K562 (cell line): ENCODE measurements around the gene NUP188. TPM values are rescaled to one million over a fixed set of nuclear protein-coding genes. Genes with fewer than 3 reads are reported as not detected.

Experiments
- FOXK2 ChIP-seq, 2 experiments: fragments of 450-650 bp; IDR thresholded peaks in 1 of 2; conservative IDR thresholded peaks in 1 of 2; 2 replicates each; pipeline ENCODE4 v1.6.1; 2016; ENCODE audit warnings: low read depth in 2 of 2, mild to moderate bottlenecking in 1 of 2
- FUS ChIP-seq: fragments of 200-400 bp; formaldehyde crosslinking; optimal IDR thresholded peaks from 2 replicates; pipeline ENCODE3; 2017; ENCODE audit warnings: low read depth, low read length
- JUN ChIP-seq, 2 experiments: sonication (generic) in 1 of 2; formaldehyde crosslinking in 1 of 2; IDR thresholded peaks; 2 replicates each; pipeline versions ENCODE4 v1.6.1 to v1.8.0; 2012 to 2022; ENCODE audit warnings: borderline replicate concordance in 2 of 2, mild to moderate bottlenecking in 2 of 2, improper control_type of control experiment in 1 of 2, low read depth in 1 of 2, low read length in 1 of 2, missing genetic modification reagents in 1 of 2
- MTA1 ChIP-seq: fragments of 450-650 bp; IDR thresholded peaks from 2 replicates; pipeline ENCODE4 v1.6.1; 2017; ENCODE audit warnings: borderline replicate concordance
- NONO ChIP-seq, 2 experiments: fragments of 200-400 bp in 1 of 2; fragments of 450-650 bp in 1 of 2; formaldehyde crosslinking in 1 of 2; IDR thresholded peaks; 2 replicates each; pipeline ENCODE4 v1.6.1; 2017; ENCODE audit warnings: low read depth in 2 of 2, mild to moderate bottlenecking in 2 of 2, moderate library complexity in 2 of 2, low read length in 1 of 2
- NRF1 ChIP-seq, 2 experiments: fragments of 450-650 bp; IDR thresholded peaks in 1 of 2; conservative IDR thresholded peaks in 1 of 2; 2 replicates each; pipeline ENCODE4 v1.6.1; 2014; ENCODE audit warnings: mild to moderate bottlenecking in 2 of 2
- POLR2AphosphoS5 ChIP-seq: IDR thresholded peaks from 2 replicates; pipeline ENCODE4 v1.6.1; 2011; ENCODE audit warnings: mild to moderate bottlenecking, low read depth, low read length, moderate library complexity; ENCODE audit not compliant: control insufficient read depth, insufficient read depth
- SUPT5H ChIP-seq: fragments of 450-650 bp; IDR thresholded peaks from 2 replicates; pipeline ENCODE4 v1.6.1; 2016
- ZBTB17 ChIP-seq: fragments of 450-650 bp; formaldehyde crosslinking; IDR thresholded peaks from 2 replicates; pipeline ENCODE4 v1.4.0; 2020; ENCODE audit warnings: mild to moderate bottlenecking
- ZSCAN29 ChIP-seq: fragments of 450-650 bp; IDR thresholded peaks from 2 replicates; pipeline ENCODE4 v1.6.1; 2017
- polyA plus RNA-seq, 8 experiments: library from polyadenylated mRNA; depleted of rRNA in 4 of 8; stranded (reverse) in 5 of 8; unstranded in 3 of 8; fragments of >200 nt; fragmentation: Nextera tagmentation in 2 of 8; fragmentation: Illumina TruSeq in 1 of 8; extraction: Ambion mirVana in 2 of 8; extraction: Trizol in 1 of 8; gene quantifications; 2 replicates each; pipeline versions ENCODE4 v1.2.1 to v1.2.3, GENCODE V29; 2011 to 2014; ENCODE audit warnings: inconsistent platforms in 1 of 8, missing spikeins in 1 of 8
- total RNA-seq, 7 experiments: library from RNA; depleted of rRNA in 6 of 7; stranded (reverse); fragments of >200 nt in 6 of 7; fragmentation: Illumina TruSeq in 2 of 7; extraction: Trizol in 2 of 7; gene quantifications; 2 replicates each; pipeline versions ENCODE4 v1.2.1 to v1.2.3, GENCODE V29; 2011 to 2021; ENCODE audit warnings: low replicate concordance in 1 of 7
- TF ChIP-seq, protein P1 (sequence below), 2 experiments: fragments of 200-800 bp in 1 of 2; sonication (Bioruptor generic) in 1 of 2; sonication (generic) in 1 of 2; formaldehyde crosslinking in 1 of 2; IDR thresholded peaks in 1 of 2; conservative IDR thresholded peaks in 1 of 2; 2 replicates each; pipeline versions ENCODE4 v1.5.0 to v1.6.1; 2016 to 2020; ENCODE audit warnings: missing compliant biosample characterization in 1 of 2, missing genetic modification characterization in 1 of 2, missing genetic modification reagents in 1 of 2
- TF ChIP-seq, protein P2 (sequence below): sonication (generic); formaldehyde crosslinking; IDR thresholded peaks from 2 replicates; pipeline ENCODE4 v1.5.0; 2020; ENCODE audit warnings: missing genetic modification reagents
- TF ChIP-seq, protein P3 (sequence below): fragments of 250-450 bp; sonication (Bioruptor Pico); IDR thresholded peaks from 2 replicates; pipeline ENCODE4 v1.8.0; 2021; ENCODE audit warnings: borderline replicate concordance, mild to moderate bottlenecking, moderate library complexity; ENCODE audit not compliant: poor library complexity, severe bottlenecking
- TF ChIP-seq, protein P4 (sequence below), 2 experiments: IDR thresholded peaks; 2 replicates each; pipeline ENCODE4 v1.6.1; 2012; ENCODE audit warnings: improper control_type of control experiment in 2 of 2, low read depth in 2 of 2, low read length in 2 of 2, borderline replicate concordance in 1 of 2
- TF ChIP-seq, protein P5 (sequence below): sonication (generic); formaldehyde crosslinking; IDR thresholded peaks from 2 replicates; pipeline ENCODE4 v1.8.0; 2022; ENCODE audit warnings: mild to moderate bottlenecking, low read depth, missing genetic modification reagents
- TF ChIP-seq, protein P6 (sequence below): fragments of 250-450 bp; sonication (Bioruptor Pico); IDR thresholded peaks from 2 replicates; pipeline ENCODE4 v1.4.0; 2020; ENCODE audit warnings: mild to moderate bottlenecking

Gene NUP188
- total and polyA plus RNA-seq, 9 of the 15 experiments (the other 6 are each of a cell fraction or from before 2014, with no cell fraction given): 11.7 to 135 (median 70.6) TPM

DNA sequence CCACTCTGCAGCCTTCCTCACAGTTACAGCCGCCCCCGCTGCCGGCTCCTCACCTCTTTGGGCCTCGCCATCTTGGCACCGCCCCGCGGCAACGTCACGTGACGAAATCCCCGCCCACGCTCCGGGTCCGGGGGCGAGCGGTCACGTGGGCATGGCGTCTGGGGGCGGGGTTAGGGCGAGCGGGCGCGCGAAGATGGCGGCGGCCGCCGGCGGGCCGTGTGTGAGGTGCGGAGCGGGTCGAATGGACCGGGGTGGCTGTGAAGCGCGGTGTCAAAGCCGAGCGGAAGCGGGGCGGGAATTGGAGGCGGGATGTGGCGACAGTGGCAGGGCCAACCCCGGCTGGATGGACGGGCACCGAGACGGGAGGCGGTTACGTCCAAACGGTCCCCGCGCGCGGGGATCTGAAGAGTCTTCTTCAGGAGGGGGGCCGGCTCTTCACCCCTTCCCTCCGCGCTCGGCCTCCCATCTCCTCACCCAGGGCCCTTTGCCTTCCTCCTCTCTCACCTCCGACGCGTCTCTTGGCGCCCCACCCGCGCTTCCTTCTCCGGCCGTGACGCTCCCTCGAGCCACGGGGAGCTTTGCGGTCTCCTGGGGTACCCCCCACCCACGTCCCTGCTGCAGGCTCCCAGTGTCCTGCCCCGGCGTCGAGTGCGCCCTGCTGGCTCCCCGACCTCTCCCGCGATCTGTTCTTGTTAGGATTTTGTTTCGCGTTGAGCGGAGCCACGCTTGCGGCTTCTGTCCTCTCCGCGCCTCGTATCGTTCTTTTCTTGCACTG, at the start of gene NUP188, which contains the start of gene DOLK (continued):
- TF ChIP-seq, protein P1, sequence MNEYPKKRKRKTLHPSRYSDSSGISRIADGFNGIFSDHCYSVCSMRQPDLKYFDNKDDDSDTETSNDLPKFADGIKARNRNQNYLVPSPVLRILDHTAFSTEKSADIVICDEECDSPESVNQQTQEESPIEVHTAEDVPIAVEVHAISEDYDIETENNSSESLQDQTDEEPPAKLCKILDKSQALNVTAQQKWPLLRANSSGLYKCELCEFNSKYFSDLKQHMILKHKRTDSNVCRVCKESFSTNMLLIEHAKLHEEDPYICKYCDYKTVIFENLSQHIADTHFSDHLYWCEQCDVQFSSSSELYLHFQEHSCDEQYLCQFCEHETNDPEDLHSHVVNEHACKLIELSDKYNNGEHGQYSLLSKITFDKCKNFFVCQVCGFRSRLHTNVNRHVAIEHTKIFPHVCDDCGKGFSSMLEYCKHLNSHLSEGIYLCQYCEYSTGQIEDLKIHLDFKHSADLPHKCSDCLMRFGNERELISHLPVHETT (CRISPR knock-in tag; conservative IDR thresholded peaks at IDR 0.05 in 1 of 2, IDR thresholded peaks at IDR 0.05 in 1 of 2): peak in 1 of 2 experiments; percentile 88; a peak in 2 of 4 replicates
- TF ChIP-seq, protein P2, sequence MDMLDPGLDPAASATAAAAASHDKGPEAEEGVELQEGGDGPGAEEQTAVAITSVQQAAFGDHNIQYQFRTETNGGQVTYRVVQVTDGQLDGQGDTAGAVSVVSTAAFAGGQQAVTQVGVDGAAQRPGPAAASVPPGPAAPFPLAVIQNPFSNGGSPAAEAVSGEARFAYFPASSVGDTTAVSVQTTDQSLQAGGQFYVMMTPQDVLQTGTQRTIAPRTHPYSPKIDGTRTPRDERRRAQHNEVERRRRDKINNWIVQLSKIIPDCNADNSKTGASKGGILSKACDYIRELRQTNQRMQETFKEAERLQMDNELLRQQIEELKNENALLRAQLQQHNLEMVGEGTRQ (CRISPR knock-in tag): peak; percentile 99
- TF ChIP-seq NONO (IDR thresholded peaks at IDR 0.05; ENCODE audit: low read depth in 2 of 2, low read length in 1 of 2): peak in 1 of 2 experiments; percentile 91; a peak in 2 of 4 replicates
- peak; percentile 46 to 47; a peak in 3 of 4 replicates for TF ChIP-seq NRF1 (conservative IDR thresholded peaks at IDR 0.05 in 1 of 2, IDR thresholded peaks at IDR 0.05 in 1 of 2)
- peak; percentile 97 for TF ChIP-seq SUPT5H
- TF ChIP-seq, protein P3, sequence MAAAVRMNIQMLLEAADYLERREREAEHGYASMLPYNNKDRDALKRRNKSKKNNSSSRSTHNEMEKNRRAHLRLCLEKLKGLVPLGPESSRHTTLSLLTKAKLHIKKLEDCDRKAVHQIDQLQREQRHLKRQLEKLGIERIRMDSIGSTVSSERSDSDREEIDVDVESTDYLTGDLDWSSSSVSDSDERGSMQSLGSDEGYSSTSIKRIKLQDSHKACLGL (CRISPR knock-in tag): peak; percentile 71
- TF ChIP-seq FOXK2 (conservative IDR thresholded peaks at IDR 0.05 in 1 of 2, IDR thresholded peaks at IDR 0.05 in 1 of 2; ENCODE audit: low read depth in 2 of 2): peak in 1 of 2 experiments; percentile 85; a peak in 2 of 4 replicates
- TF ChIP-seq, protein P4, sequence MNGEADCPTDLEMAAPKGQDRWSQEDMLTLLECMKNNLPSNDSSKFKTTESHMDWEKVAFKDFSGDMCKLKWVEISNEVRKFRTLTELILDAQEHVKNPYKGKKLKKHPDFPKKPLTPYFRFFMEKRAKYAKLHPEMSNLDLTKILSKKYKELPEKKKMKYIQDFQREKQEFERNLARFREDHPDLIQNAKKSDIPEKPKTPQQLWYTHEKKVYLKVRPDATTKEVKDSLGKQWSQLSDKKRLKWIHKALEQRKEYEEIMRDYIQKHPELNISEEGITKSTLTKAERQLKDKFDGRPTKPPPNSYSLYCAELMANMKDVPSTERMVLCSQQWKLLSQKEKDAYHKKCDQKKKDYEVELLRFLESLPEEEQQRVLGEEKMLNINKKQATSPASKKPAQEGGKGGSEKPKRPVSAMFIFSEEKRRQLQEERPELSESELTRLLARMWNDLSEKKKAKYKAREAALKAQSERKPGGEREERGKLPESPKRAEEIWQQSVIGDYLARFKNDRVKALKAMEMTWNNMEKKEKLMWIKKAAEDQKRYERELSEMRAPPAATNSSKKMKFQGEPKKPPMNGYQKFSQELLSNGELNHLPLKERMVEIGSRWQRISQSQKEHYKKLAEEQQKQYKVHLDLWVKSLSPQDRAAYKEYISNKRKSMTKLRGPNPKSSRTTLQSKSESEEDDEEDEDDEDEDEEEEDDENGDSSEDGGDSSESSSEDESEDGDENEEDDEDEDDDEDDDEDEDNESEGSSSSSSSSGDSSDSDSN (IDR thresholded peaks at IDR 0.05; ENCODE audit: borderline replicate concordance in 1 of 2, low read depth in 2 of 2, low read length in 2 of 2): 0 out of 4 replicates have a peak, but pooled peaks of 1 of the 2 experiments have one; percentile 69
- peak; percentile 80 for TF ChIP-seq POLR2AphosphoS5
- TF ChIP-seq, protein P5, sequence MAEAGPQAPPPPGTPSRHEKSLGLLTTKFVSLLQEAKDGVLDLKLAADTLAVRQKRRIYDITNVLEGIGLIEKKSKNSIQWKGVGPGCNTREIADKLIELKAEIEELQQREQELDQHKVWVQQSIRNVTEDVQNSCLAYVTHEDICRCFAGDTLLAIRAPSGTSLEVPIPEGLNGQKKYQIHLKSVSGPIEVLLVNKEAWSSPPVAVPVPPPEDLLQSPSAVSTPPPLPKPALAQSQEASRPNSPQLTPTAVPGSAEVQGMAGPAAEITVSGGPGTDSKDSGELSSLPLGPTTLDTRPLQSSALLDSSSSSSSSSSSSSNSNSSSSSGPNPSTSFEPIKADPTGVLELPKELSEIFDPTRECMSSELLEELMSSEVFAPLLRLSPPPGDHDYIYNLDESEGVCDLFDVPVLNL (CRISPR knock-in tag): peak; percentile 74; the same call in 1 of the 2 replicates
- TF ChIP-seq ZSCAN29: 0 out of 2 replicates have a peak, but pooled peaks have one; percentile 62
- TF ChIP-seq, protein P6, sequence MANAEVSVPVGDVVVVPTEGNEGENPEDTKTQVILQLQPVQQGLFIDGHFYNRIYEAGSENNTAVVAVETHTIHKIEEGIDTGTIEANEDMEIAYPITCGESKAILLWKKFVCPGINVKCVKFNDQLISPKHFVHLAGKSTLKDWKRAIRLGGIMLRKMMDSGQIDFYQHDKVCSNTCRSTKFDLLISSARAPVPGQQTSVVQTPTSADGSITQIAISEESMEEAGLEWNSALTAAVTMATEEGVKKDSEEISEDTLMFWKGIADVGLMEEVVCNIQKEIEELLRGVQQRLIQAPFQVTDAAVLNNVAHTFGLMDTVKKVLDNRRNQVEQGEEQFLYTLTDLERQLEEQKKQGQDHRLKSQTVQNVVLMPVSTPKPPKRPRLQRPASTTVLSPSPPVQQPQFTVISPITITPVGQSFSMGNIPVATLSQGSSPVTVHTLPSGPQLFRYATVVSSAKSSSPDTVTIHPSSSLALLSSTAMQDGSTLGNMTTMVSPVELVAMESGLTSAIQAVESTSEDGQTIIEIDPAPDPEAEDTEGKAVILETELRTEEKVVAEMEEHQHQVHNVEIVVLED (CRISPR knock-in tag): peak; percentile 77
- peak; percentile 12; the same call in 1 of the 2 replicates for TF ChIP-seq ZBTB17 (CRISPR knock-in tag)
- TF ChIP-seq JUN (IDR thresholded peaks at IDR 0.05; ENCODE audit: borderline replicate concordance, low read depth, low read length): peak; percentile 79; the same call in 1 of the 2 replicates
- TF ChIP-seq JUN (CRISPR knock-in tag; IDR thresholded peaks at IDR 0.05; ENCODE audit: borderline replicate concordance): no peak
- TF ChIP-seq MTA1: no peak
- peak; percentile 72 for TF ChIP-seq FUS
